ENCODE data around the gene ANKRD18A.
A peak's percentile ranks its signal among the peaks of the same experiment; 100 is the strongest.

The ANKRD18A gene

GRCh38 chr9:38620483-38621433 lies at the start of gene ANKRD18A:
Gene ANKRD18A, minus strand, starts transcription at chr9:38620596. Its CDS starts 311 bp downstream, at chr9:38620285.
- DNase-seq, result peak; percentile 72

GRCh38 chr9:38668791-38669466 lies 48.5 kb upstream of the ANKRD18A start:
- no peak for DNase-seq

GRCh38 chr9:38662763-38663593 lies 42.6 kb upstream of the ANKRD18A start:
- no peak for DNase-seq

GRCh38 chr9:38659538-38659937 lies 39.1 kb upstream of the ANKRD18A start:
- DNase-seq, result no peak

GRCh38 chr9:38656896-38657295 lies 36.5 kb upstream of the ANKRD18A start:
- DNase-seq, result no peak

GRCh38 chr9:38652486-38652885 lies 32.1 kb upstream of the ANKRD18A start:
- no peak for DNase-seq

- no peak for DNase-seq
Measured at GRCh38 chr9:38652044-38652443, 31.6 kb upstream of the ANKRD18A start.

- no peak for DNase-seq
Measured at GRCh38 chr9:38651400-38652042, 31.1 kb upstream of the ANKRD18A start.

GRCh38 chr9:38650564-38650963 lies 30.2 kb upstream of the ANKRD18A start:
- DNase-seq, result no peak

GRCh38 chr9:38649731-38650363 lies 29.5 kb upstream of the ANKRD18A start:
- DNase-seq, result no peak

- no peak for DNase-seq
Measured at GRCh38 chr9:38644601-38645000, 24.2 kb upstream of the ANKRD18A start.

GRCh38 chr9:38643815-38644173 lies 23.4 kb upstream of the ANKRD18A start:
- DNase-seq, result no peak

GRCh38 chr9:38642951-38643814 lies 22.8 kb upstream of the ANKRD18A start:
- no peak for DNase-seq

- DNase-seq, result no peak
Measured at GRCh38 chr9:38641985-38642864, 21.8 kb upstream of the ANKRD18A start.

GRCh38 chr9:38641142-38641541 lies 20.7 kb upstream of the ANKRD18A start:
- no peak for DNase-seq

GRCh38 chr9:38639577-38639940 lies 19.2 kb upstream of the ANKRD18A start:
- no peak for DNase-seq

- no peak for DNase-seq
Measured at GRCh38 chr9:38638881-38639576, 18.6 kb upstream of the ANKRD18A start.

GRCh38 chr9:38634315-38634714 lies 13.9 kb upstream of the ANKRD18A start:
- DNase-seq, result no peak

GRCh38 chr9:38629511-38629910 lies 9.1 kb upstream of the ANKRD18A start:
- DNase-seq, result no peak

GRCh38 chr9:38626006-38626405 lies 5.6 kb upstream of the ANKRD18A start:
- DNase-seq, result no peak
